ENCODE results near the gene IDUA. TPM values are rescaled to one million over a fixed set of nuclear protein-coding genes. Genes with fewer than 3 reads are reported as not detected.
A peak's percentile ranks its signal among the peaks of the same experiment; 100 is the strongest.
"Not testable (repeated sequence)": the region's sequence is repeated elsewhere in the genome, so short reads cannot be mapped to it uniquely, and the experiment has no call there.

The IDUA gene
- total RNA-seq, 1 donor from 2014 or later: 1.0 TPM

GRCh38 chr4:973431-974397, 13.1 kb upstream of the IDUA start, which contains the start of gene DGKQ:
Gene DGKQ (minus strand): TSS chr4:973569. CDS start chr4:973482, 87 bp downstream.
- Histone ChIP-seq H3K9me3 (ENCODE audit: control insufficient read depth in 3 of 3, low read length in 3 of 3) (no peaks in the 10 kb centered on the region), H3K27me3 (ENCODE audit: control insufficient read depth in 3 of 3, insufficient read depth in 3 of 3, low read length in 3 of 3) (peaks cover 0 to 6% (median 0%) of the 10 kb centered on the region in 3 donors), H3K27ac (ENCODE audit: low read depth, low read length) (no peak within 1 kb of the TSS), H3K4me1 (ENCODE audit: control insufficient read depth in 3 of 3, insufficient read depth in 3 of 3, low read length in 3 of 3) (peaks cover 20 to 25% (median 21%) of the 10 kb centered on the region in 3 donors), H3K9ac (ENCODE audit: low read depth in 1 of 3, low read length in 3 of 3) (peak within 1 kb of the TSS; percentile 65 to 82 (median 73)), H3K36me3 (ENCODE audit: control insufficient read depth in 3 of 3, insufficient read depth in 3 of 3, low read length in 3 of 3) (no peaks in the 10 kb centered on the region), H3K4me3 (ENCODE audit: low read length in 3 of 3) (peak within 1 kb of the TSS; percentile 56 to 82 (median 71))

- H3K4me1 ChIP-seq (ENCODE audit: control insufficient read depth in 3 of 3, insufficient read depth in 3 of 3, low read length in 3 of 3): peaks cover 20 to 25% (median 21%) of the 10 kb centered on the region in 3 donors
- no peak overlapping the region for H3K4me3 ChIP-seq (ENCODE audit: low read length in 3 of 3)
- H3K36me3 ChIP-seq (ENCODE audit: control insufficient read depth in 3 of 3, insufficient read depth in 3 of 3, low read length in 3 of 3): no peaks in the 10 kb centered on the region
- H3K9ac ChIP-seq (ENCODE audit: low read depth in 1 of 3, low read length in 3 of 3): no peak overlapping the region
- H3K27ac ChIP-seq (ENCODE audit: low read depth, low read length): no peak overlapping the region
- no peaks in the 10 kb centered on the region for H3K9me3 ChIP-seq (ENCODE audit: control insufficient read depth in 3 of 3, low read length in 3 of 3)
- H3K27me3 ChIP-seq (ENCODE audit: control insufficient read depth in 3 of 3, insufficient read depth in 3 of 3, low read length in 3 of 3): peaks cover 0 to 3% (median 0%) of the 10 kb centered on the region in 3 donors
Observed at GRCh38 chr4:974668-975067, 12.2 kb upstream of the IDUA start.

- not testable (repeated sequence) for H3K9ac ChIP-seq (ENCODE audit: low read depth in 1 of 3, low read length in 3 of 3); H3K9me3 ChIP-seq (ENCODE audit: control insufficient read depth in 3 of 3, low read length in 3 of 3); H3K27ac ChIP-seq (ENCODE audit: low read depth, low read length); H3K36me3 ChIP-seq (ENCODE audit: control insufficient read depth in 3 of 3, insufficient read depth in 3 of 3, low read length in 3 of 3); H3K4me3 ChIP-seq (ENCODE audit: low read length in 3 of 3); H3K27me3 ChIP-seq (ENCODE audit: control insufficient read depth in 3 of 3, insufficient read depth in 3 of 3, low read length in 3 of 3)
- H3K4me1 ChIP-seq (ENCODE audit: control insufficient read depth in 3 of 3, insufficient read depth in 3 of 3, low read length in 3 of 3): peaks cover 19 to 20% (median 19%) of the 10 kb centered on the region in 3 donors
Observed at GRCh38 chr4:976016-976415, 10.8 kb upstream of the IDUA start.

GRCh38 chr4:978957-979701, 7.7 kb upstream of the IDUA start:
- H3K4me1 ChIP-seq (ENCODE audit: control insufficient read depth in 3 of 3, insufficient read depth in 3 of 3, low read length in 3 of 3): no peaks in the 10 kb centered on the region
- no peak overlapping the region for H3K9ac ChIP-seq (ENCODE audit: low read depth in 1 of 3, low read length in 3 of 3)
- no peaks in the 10 kb centered on the region for H3K36me3 ChIP-seq (ENCODE audit: control insufficient read depth in 3 of 3, insufficient read depth in 3 of 3, low read length in 3 of 3)
- no peak overlapping the region for H3K27ac ChIP-seq (ENCODE audit: low read depth, low read length)
- H3K4me3 ChIP-seq (ENCODE audit: low read length in 3 of 3): no peak overlapping the region
- no peaks in the 10 kb centered on the region for H3K9me3 ChIP-seq (ENCODE audit: control insufficient read depth in 3 of 3, low read length in 3 of 3)
- H3K27me3 ChIP-seq (ENCODE audit: control insufficient read depth in 3 of 3, insufficient read depth in 3 of 3, low read length in 3 of 3): no peaks in the 10 kb centered on the region

- H3K9me3 ChIP-seq (ENCODE audit: control insufficient read depth in 3 of 3, low read length in 3 of 3): no peaks in the 10 kb centered on the region
- no peaks in the 10 kb centered on the region for H3K36me3 ChIP-seq (ENCODE audit: control insufficient read depth in 3 of 3, insufficient read depth in 3 of 3, low read length in 3 of 3)
- no peak overlapping the region for H3K4me3 ChIP-seq (ENCODE audit: low read length in 3 of 3)
- no peak overlapping the region for H3K9ac ChIP-seq (ENCODE audit: low read depth in 1 of 3, low read length in 3 of 3)
- no peak overlapping the region for H3K27ac ChIP-seq (ENCODE audit: low read depth, low read length)
- H3K4me1 ChIP-seq (ENCODE audit: control insufficient read depth in 3 of 3, insufficient read depth in 3 of 3, low read length in 3 of 3): peaks cover 7 to 14% (median 11%) of the 10 kb centered on the region in 3 donors
- no peaks in the 10 kb centered on the region for H3K27me3 ChIP-seq (ENCODE audit: control insufficient read depth in 3 of 3, insufficient read depth in 3 of 3, low read length in 3 of 3)
Observed at GRCh38 chr4:982291-982690, 4.6 kb upstream of the IDUA start.

GRCh38 chr4:982814-983213, 4.0 kb upstream of the IDUA start:
- Histone ChIP-seq H3K4me3 (ENCODE audit: low read length in 3 of 3) (no peak overlapping the region), H3K4me1 (ENCODE audit: control insufficient read depth in 3 of 3, insufficient read depth in 3 of 3, low read length in 3 of 3) (peaks cover 12 to 20% (median 14%) of the 10 kb centered on the region in 3 donors), H3K27me3 (ENCODE audit: control insufficient read depth in 3 of 3, insufficient read depth in 3 of 3, low read length in 3 of 3) (no peaks in the 10 kb centered on the region), H3K36me3 (ENCODE audit: control insufficient read depth in 3 of 3, insufficient read depth in 3 of 3, low read length in 3 of 3) (no peaks in the 10 kb centered on the region), H3K27ac (ENCODE audit: low read depth, low read length) (no peak overlapping the region), H3K9me3 (ENCODE audit: control insufficient read depth in 3 of 3, low read length in 3 of 3) (no peaks in the 10 kb centered on the region), H3K9ac (ENCODE audit: low read depth in 1 of 3, low read length in 3 of 3) (no peak overlapping the region)

GRCh38 chr4:984336-985054, 2.3 kb upstream of the IDUA start:
- H3K9me3 ChIP-seq (ENCODE audit: control insufficient read depth in 3 of 3, low read length in 3 of 3): no peaks in the 10 kb centered on the region
- H3K4me1 ChIP-seq (ENCODE audit: control insufficient read depth in 3 of 3, insufficient read depth in 3 of 3, low read length in 3 of 3): peaks cover 15 to 26% (median 17%) of the 10 kb centered on the region in 3 donors
- no peak overlapping the region for H3K27ac ChIP-seq (ENCODE audit: low read depth, low read length)
- peak overlapping the region; percentile 13 to 33 (median 32) for H3K4me3 ChIP-seq (ENCODE audit: low read length in 3 of 3)
- no peaks in the 10 kb centered on the region for H3K36me3 ChIP-seq (ENCODE audit: control insufficient read depth in 3 of 3, insufficient read depth in 3 of 3, low read length in 3 of 3)
- H3K27me3 ChIP-seq (ENCODE audit: control insufficient read depth in 3 of 3, insufficient read depth in 3 of 3, low read length in 3 of 3): no peaks in the 10 kb centered on the region
- H3K9ac ChIP-seq (ENCODE audit: low read depth in 1 of 3, low read length in 3 of 3): peak overlapping the region in 1 of 3 donors; percentile 55

GRCh38 chr4:985123-985830, 1.6 kb upstream of the IDUA start:
- Histone ChIP-seq H3K27ac (ENCODE audit: low read depth, low read length) (no peak overlapping the region), H3K4me1 (ENCODE audit: control insufficient read depth in 3 of 3, insufficient read depth in 3 of 3, low read length in 3 of 3) (peaks cover 15 to 26% (median 17%) of the 10 kb centered on the region in 3 donors), H3K4me3 (ENCODE audit: low read length in 3 of 3) (peak overlapping the region; percentile 13 to 33 (median 32)), H3K9ac (ENCODE audit: low read depth in 1 of 3, low read length in 3 of 3) (peak overlapping the region in 1 of 3 donors; percentile 55), H3K36me3 (ENCODE audit: control insufficient read depth in 3 of 3, insufficient read depth in 3 of 3, low read length in 3 of 3) (peaks cover 3 to 5% (median 4%) of the 10 kb centered on the region in 3 donors), H3K9me3 (ENCODE audit: control insufficient read depth in 3 of 3, low read length in 3 of 3) (no peaks in the 10 kb centered on the region), H3K27me3 (ENCODE audit: control insufficient read depth in 3 of 3, insufficient read depth in 3 of 3, low read length in 3 of 3) (no peaks in the 10 kb centered on the region)

- no peak overlapping the region for H3K27ac ChIP-seq (ENCODE audit: low read depth, low read length)
- H3K4me3 ChIP-seq (ENCODE audit: low read length in 3 of 3): peak overlapping the region; percentile 83 to 86 (median 85)
- H3K9ac ChIP-seq (ENCODE audit: low read depth in 1 of 3, low read length in 3 of 3): peak overlapping the region; percentile 40 to 89 (median 69)
- peaks cover 4 to 6% (median 6%) of the 10 kb centered on the region in 3 donors for H3K36me3 ChIP-seq (ENCODE audit: control insufficient read depth in 3 of 3, insufficient read depth in 3 of 3, low read length in 3 of 3)
- H3K9me3 ChIP-seq (ENCODE audit: control insufficient read depth in 3 of 3, low read length in 3 of 3): no peaks in the 10 kb centered on the region
- H3K4me1 ChIP-seq (ENCODE audit: control insufficient read depth in 3 of 3, insufficient read depth in 3 of 3, low read length in 3 of 3): peaks cover 15 to 26% (median 17%) of the 10 kb centered on the region in 3 donors
- no peaks in the 10 kb centered on the region for H3K27me3 ChIP-seq (ENCODE audit: control insufficient read depth in 3 of 3, insufficient read depth in 3 of 3, low read length in 3 of 3)
Observed at GRCh38 chr4:986428-986878, 391 bp upstream of the IDUA start.

Measured in skeletal muscle tissue (tissue), 4 donors.